ENCODE measurements around the gene MRPL28.
"Not testable (repeated sequence)": the region's sequence is repeated elsewhere in the genome, so short reads cannot be mapped to it uniquely, and the experiment has no call there.

Gene MRPL28

DNA sequence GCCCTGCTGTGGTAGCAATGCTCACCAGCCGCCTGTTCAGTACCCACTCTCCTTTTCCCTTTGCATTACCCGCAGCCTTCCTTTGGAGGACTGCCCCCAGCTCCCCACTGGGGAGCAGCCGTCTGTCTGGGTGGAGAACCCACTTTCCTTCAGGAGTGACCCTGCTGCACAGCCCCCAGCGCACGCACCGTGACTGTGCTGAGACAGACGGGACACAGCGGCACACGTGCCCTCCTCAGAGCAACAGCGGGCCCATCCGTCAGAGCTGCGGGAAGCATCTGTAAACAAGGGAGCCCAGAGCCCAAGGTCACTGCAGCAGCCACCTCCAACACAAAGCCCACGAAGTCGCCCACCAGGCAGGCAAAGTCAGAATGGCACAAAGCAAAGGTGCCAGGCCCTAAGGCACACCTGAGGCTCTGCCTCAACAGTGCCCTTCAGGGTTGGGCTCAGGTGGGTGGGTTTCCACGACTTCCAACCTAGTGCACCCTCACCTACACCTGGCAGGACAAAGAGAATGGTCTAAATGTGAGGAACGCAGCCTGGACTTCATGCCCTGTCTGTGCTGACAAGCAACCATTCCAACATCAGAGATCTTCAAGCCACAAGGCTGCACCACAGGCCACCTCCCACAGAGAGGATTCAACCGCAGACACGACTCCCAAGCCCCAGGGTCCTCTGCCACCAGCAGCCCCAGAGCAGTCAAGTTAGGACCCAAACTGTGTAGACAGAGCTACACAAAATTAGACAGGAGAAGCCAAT lies 27.7 kb downstream of the MRPL28 start:
- H3K4me3 ChIP-seq: no peak overlapping the region
- no peaks in the 10 kb centered on the region for H3K27me3 ChIP-seq
- no peak overlapping the region for H3K4me2 ChIP-seq
- H4K20me1 ChIP-seq: peaks cover 97% of the 10 kb centered on the region
- H3K4me1 ChIP-seq: peaks cover 40% of the 10 kb centered on the region
- no peak overlapping the region for H3K9ac ChIP-seq
- H3K9me3 ChIP-seq: no peaks in the 10 kb centered on the region
- TF ChIP-seq Cebpa-rat (IDR thresholded peaks at IDR 0.05): no peak
- no peak overlapping the region for H3K27ac ChIP-seq
- H3K36me3 ChIP-seq: peaks cover 80% of the 10 kb centered on the region

DNA sequence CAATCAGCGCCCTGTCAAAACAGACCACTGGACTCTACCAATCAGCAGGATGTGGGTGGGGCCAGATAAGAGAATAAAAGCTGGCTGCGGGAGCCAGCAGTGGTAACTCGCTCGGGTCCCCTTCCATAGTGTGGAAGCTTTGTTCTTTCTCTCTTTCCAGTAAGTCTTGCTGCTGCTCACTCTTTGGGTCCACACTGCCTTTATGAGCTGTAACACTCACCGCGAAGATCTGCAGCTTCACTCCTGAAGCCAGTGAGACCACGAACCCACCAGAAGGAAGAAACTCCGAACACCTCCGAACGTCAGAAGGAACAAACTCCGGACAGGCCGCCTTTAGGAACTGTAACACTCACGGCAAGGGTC lies 28.4 kb downstream of the MRPL28 start:
- not testable (repeated sequence) for H3K4me2 ChIP-seq, H3K27me3 ChIP-seq, H3K27ac ChIP-seq, H3K9me3 ChIP-seq, H3K9ac ChIP-seq, H3K4me3 ChIP-seq
- peaks cover 46% of the 10 kb centered on the region for H3K4me1 ChIP-seq
- peaks cover 97% of the 10 kb centered on the region for H4K20me1 ChIP-seq
- H3K36me3 ChIP-seq: peaks cover 73% of the 10 kb centered on the region

DNA sequence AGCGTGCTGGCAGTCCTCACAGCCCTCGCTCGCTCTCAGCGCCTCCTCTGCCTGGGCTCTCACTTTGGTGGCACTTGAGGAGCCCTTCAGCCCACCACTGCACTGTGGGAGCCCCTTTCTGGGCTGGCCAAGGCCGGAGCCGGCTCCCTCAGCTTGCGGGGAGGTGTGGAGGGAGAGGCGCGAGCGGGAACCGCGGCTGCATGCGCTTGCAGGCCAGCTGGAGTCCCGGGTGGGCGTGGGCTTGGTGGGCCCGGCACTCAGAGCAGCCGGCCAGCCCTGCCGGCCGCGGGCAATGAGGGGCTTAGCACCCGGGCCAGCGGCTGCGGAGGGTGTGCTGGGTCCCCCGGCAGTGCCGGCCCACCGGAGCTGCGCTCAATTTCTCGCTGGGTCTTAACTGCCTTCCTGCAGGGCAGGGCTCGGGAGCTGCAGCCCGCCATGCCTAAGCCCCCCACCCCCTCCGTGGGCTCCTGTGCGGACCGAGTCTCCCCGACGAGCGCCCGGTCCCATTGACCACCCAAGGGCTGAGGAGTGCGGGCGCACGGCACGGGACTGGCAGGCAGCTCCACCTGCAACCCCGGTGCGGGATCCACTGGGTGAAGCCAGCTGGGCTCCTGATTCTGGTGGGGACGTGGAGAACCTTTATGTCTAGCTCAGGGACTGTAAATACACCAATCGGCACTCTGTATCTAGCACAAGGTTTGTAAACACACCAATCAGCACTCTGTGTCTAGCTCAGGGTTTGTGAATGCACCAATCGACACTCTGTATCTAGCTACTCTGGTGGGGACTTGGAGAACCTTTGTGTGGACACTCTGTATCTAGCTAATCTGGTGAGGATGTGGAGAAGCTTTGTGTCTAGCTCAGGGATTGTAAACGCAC lies 29.0 kb downstream of the MRPL28 start:
- H3K4me3 ChIP-seq, H3K4me2 ChIP-seq, H3K9ac ChIP-seq, H3K27me3 ChIP-seq, H3K9me3 ChIP-seq, H3K27ac ChIP-seq: not testable (repeated sequence)
- peaks cover 67% of the 10 kb centered on the region for H3K36me3 ChIP-seq
- peaks cover 97% of the 10 kb centered on the region for H4K20me1 ChIP-seq
- peaks cover 53% of the 10 kb centered on the region for H3K4me1 ChIP-seq

DNA sequence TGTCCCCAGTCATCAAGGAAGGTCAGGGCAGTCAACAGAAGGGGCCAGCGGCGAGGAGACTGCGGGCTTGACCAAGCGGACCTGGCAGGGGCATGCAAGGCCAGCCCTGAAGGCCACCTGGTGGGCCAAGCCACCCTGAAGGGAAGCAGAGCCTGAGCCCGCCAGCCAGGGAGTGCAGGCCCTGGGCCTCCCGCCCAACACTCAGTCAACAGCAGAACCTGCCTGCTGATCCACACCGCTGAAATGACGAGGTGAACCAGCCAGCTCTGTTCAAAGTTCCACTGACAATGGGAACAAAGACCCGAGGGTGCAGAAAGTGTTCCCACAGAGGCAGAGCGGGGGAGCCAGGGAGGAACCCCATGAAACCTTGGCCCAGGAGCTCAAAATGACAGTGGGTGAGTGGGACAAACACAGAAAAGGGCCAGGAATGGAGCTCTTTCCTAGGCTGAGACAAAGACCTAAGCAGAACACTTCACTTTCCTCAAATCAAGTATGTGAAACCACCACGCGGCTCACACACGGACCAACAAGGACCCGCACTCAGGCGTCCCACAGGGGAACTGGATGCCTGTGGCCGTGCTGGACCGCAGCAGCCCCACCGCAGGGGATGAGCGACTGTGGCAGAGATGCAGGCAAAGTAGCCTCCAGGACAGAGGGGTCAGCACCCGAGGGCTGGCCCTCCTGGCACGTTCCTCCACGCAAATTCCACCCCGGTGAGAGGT lies 29.8 kb downstream of the MRPL28 start:
- no peak overlapping the region for H3K4me3 ChIP-seq
- peaks cover 57% of the 10 kb centered on the region for H3K4me1 ChIP-seq
- H3K9ac ChIP-seq: no peak overlapping the region
- peaks cover 62% of the 10 kb centered on the region for H3K36me3 ChIP-seq
- H3K27ac ChIP-seq: 0 out of 2 replicates have a peak overlapping the region, but pooled peaks have one; percentile 13
- H3K27me3 ChIP-seq: no peaks in the 10 kb centered on the region
- no peaks in the 10 kb centered on the region for H3K9me3 ChIP-seq
- TF ChIP-seq Cebpa-rat (IDR thresholded peaks at IDR 0.05): no peak
- peaks cover 97% of the 10 kb centered on the region for H4K20me1 ChIP-seq
- H3K4me2 ChIP-seq: peak overlapping the region; percentile 59

DNA sequence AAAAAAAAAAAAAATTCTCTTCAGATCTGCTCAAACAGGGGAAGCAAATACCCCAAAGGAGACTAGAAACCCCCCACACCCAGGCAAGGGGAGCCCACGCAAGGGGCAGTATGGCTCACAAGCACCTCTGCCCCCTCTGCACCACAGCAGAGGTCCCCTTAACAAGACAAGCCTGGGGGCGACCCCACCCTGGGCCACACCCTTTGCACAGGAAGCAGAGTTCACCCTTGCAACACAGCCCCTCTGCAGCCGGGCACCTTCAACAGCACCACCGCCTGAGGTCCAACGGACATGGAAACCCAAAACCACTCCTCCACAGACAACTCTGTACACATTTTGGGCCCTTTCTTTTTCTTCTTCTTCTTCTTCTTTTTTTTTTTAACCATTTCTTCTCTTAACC lies 30.7 kb downstream of the MRPL28 start:
- Histone ChIP-seq H3K4me1 (peaks cover 57% of the 10 kb centered on the region), H3K9me3 (no peaks in the 10 kb centered on the region), H3K27ac (no peak overlapping the region), H3K36me3 (peaks cover 54% of the 10 kb centered on the region), H3K4me3 (no peak overlapping the region), H3K27me3 (no peaks in the 10 kb centered on the region), H3K4me2 (peak overlapping the region; percentile 59), H3K9ac (no peak overlapping the region), H4K20me1 (peaks cover 97% of the 10 kb centered on the region)
- no peak for TF ChIP-seq Cebpa-rat (IDR thresholded peaks at IDR 0.05)

DNA sequence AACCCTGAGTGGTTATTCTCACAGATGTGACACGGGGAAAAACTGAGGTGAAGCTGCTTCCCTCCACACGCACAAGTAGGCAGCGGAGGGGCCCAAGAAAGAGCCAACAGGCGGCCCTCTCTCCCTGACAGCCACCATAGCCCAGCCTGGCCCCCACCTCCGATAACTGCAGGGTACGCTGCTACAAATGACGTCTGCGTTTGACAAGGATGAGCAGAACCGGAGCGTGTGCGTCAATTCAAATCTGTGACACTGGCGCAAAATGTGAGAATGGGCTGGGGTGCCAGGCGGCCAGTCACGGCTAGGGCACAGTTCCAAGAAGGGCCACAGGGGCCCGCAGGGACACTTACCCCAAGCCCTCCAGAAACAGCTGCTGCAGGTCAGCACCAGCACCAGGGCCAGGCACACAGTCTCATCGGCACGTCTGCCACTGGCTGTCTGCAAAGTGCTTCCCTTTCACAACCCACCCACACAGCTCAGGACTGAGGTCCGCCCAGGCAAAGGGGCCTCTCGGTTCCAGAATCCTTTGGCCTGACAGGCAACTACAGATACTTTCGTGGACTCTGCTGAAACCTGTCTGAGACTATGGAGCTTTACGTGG lies 32.3 kb downstream of the MRPL28 start:
- no peak for TF ChIP-seq Cebpa-rat (IDR thresholded peaks at IDR 0.05)
- Histone ChIP-seq H4K20me1 (peaks cover 97% of the 10 kb centered on the region), H3K9me3 (no peaks in the 10 kb centered on the region), H3K27ac (no peak overlapping the region), H3K36me3 (peaks cover 37% of the 10 kb centered on the region), H3K9ac (no peak overlapping the region), H3K4me2 (no peak overlapping the region), H3K27me3 (no peaks in the 10 kb centered on the region), H3K4me3 (no peak overlapping the region), H3K4me1 (peaks cover 46% of the 10 kb centered on the region)

DNA sequence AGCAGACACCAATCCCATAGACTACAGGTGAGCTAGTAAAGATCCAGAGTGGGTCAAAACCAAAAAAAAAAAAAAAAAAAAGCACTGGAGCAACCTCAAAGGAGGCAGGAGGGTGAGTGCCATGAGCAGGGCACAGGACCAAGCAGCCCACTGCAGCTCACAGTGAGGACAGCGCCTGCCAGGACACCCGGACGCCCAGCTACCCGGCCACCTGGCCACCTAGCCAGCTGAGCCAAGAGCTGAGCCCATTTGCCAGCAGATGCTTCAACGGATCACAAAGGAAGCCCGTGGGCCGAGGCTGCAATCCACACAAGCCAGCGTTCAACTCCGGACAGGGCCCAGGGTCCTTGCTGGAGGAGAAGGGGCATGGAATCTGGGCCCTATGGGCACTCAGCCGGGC lies 32.9 kb downstream of the MRPL28 start:
- Histone ChIP-seq H3K27me3 (no peaks in the 10 kb centered on the region), H3K4me1 (peaks cover 42% of the 10 kb centered on the region), H3K9ac (no peak overlapping the region), H3K4me2 (no peak overlapping the region; the same call in 1 of the 2 replicates), H3K4me3 (no peak overlapping the region), H4K20me1 (peaks cover 97% of the 10 kb centered on the region), H3K36me3 (peaks cover 31% of the 10 kb centered on the region), H3K27ac (no peak overlapping the region), H3K9me3 (no peaks in the 10 kb centered on the region)
- TF ChIP-seq Cebpa-rat (IDR thresholded peaks at IDR 0.05): no peak

DNA sequence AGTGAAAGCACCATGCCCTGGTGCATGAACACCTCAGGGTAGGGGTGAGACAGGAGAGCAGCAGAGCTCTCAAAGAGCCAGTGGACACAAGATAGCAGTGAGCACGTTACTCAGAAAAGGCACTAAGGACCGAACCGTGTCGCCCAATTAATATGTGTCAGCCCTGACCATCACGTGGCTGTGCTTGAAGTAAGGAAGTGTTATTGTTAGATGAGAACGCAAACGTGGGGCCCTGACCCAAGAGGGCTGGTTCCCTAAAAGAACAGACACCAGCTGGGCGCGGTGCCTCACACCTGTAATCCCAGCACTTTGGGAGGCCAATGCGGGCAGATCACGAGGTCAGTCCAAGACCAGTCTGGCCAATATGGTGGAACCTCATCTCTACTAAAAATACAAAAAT lies 34.1 kb downstream of the MRPL28 start:
- Histone ChIP-seq H3K4me2 (peak overlapping the region; percentile 19; the same call in 1 of the 2 replicates), H3K4me3 (no peak overlapping the region), H3K36me3 (peaks cover 23% of the 10 kb centered on the region), H3K27ac (no peak overlapping the region), H3K27me3 (no peaks in the 10 kb centered on the region), H3K9ac (no peak overlapping the region), H3K9me3 (no peaks in the 10 kb centered on the region), H4K20me1 (peaks cover 100% of the 10 kb centered on the region), H3K4me1 (peaks cover 51% of the 10 kb centered on the region)
- no peak for TF ChIP-seq Cebpa-rat (IDR thresholded peaks at IDR 0.05)

DNA sequence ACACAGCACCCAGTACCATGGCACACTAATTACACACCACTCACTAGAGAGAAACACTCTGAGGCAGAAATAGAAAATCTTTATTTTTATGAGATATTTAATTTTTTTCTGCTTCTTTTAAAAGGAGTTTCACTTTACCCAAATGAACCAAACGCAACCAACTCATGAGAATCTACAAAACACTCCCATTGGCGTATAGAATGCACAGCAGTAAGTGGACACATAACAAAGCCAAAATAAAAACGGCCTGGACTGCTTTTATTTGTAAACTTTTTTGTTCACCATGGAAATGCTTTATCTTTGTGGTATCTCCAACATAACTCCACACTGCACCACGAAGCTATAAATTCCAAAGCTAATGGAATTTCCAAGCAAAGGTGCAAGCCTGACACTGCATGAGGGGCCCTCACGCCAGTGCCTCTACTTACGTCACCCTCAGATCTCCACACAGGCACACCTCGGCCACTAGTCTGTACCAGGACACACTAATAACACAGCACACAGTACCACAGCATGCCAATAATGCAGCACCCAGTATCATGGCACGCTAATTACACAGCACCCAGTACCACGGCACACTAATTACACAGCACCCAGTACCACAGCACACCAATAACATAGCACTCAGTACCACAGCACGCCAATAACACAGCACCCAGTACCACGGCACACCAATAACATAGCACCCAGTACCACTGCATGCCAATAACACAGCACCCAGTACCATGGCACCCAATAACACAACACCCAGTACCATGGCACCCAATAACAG lies 35.3 kb downstream of the MRPL28 start:
- not testable (repeated sequence) for H3K27me3 ChIP-seq, H3K27ac ChIP-seq, H3K4me2 ChIP-seq, H3K4me3 ChIP-seq, H3K9me3 ChIP-seq, H3K9ac ChIP-seq
- peaks cover 100% of the 10 kb centered on the region for H4K20me1 ChIP-seq
- H3K36me3 ChIP-seq: peaks cover 10% of the 10 kb centered on the region
- H3K4me1 ChIP-seq: peaks cover 54% of the 10 kb centered on the region

DNA sequence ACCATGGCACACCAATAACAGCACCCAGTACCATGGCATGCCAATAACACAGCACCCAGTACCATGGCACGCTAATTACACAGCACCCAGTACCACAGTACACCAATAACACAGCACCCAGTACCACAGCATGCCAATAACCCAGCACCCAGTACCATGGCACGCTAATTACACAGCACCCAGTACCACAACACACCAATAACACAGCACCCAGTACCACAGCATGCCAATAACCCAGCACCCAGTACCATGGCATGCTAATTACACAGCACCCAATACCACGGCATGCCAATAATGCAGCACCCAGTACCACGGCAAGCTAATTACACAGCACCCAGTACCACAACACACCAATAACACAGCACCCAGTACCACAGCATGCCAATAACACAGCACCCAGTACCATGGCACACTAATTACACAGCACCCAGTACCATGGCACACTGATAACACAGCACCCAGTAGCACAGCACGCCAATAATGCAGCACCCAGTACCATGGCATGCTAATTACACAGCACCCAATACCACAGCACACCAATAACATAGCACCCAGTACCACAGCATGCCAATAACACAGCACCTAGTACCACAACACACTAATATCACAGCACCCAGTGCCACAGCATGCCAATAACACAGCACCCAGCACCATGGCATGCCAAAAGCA lies 36.0 kb downstream of the MRPL28 start:
- peaks cover 100% of the 10 kb centered on the region for H4K20me1 ChIP-seq
- not testable (repeated sequence) for H3K9me3 ChIP-seq, H3K9ac ChIP-seq, H3K4me2 ChIP-seq, H3K27me3 ChIP-seq, H3K27ac ChIP-seq, H3K4me3 ChIP-seq, H3K36me3 ChIP-seq
- H3K4me1 ChIP-seq: peaks cover 54% of the 10 kb centered on the region

Measured in BLaER1 (cell line).